GM04504 (cell line): ENCODE results near the gene IWS1.
"Not testable (repeated sequence)": the region's sequence is repeated elsewhere in the genome, so short reads cannot be mapped to it uniquely, and the experiment has no call there.

ENCODE experiments used
- DNase-seq: peaks from one replicate; pipeline ENCODE4 v3.0.0-alpha.2; 2012; ENCODE audit warnings: low read depth

The IWS1 gene

DNA sequence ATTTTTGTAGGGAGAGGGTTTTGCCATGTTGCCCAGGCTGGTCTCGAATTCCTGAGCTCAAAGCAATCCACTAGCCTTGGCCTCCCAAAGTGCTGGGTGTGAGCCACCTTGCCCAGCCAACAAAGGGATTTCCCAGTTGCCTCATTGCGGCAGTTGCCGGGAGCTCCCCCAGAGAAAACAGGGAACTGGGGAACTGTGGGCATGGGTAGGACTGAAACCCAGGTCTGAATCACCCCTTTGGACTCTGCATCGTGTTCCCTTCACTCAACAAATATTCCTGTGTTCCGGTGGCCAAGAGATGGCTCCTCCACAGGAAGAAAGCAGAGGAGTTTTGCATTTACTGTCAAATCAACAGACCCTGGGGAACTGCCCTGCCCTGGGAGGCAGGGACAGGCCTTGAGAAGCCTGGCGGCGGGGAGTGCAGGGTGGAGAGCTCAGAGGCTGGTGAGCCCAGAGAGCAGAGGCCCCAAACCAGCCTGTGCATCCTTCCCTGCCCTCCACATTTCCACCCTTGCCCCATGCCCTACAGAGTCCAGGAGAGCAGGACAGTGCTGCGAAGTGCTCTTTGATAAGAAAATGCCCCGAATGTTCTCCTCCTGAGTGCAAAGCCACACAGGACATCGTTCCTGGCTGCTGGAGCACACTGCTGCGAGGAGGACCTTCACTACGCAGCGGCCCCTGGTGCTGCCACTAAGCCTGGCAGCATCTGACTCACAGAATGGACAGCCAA lies 34.1 kb upstream of the IWS1 start:
- DNase-seq = no peak

DNA sequence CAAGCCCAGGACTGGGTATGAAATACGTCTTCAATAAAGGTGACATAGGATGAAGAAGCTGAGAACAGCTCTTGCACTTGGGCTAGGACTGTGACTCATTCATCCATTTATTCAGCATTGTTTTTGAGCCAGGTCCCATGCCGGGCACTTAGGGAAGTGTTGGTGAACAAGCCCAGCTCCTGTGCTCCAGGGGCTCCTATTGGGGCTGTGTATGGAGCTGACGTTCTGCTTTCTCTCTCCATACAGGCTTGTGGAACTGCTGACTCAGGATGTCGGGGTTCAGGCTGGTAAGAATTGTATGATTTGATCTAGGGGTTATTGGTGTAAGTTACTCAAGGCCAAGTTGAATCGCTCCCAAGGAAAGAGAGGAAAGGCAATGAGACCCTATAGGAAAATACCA lies 33.2 kb upstream of the IWS1 start:
- DNase-seq = no peak

DNA sequence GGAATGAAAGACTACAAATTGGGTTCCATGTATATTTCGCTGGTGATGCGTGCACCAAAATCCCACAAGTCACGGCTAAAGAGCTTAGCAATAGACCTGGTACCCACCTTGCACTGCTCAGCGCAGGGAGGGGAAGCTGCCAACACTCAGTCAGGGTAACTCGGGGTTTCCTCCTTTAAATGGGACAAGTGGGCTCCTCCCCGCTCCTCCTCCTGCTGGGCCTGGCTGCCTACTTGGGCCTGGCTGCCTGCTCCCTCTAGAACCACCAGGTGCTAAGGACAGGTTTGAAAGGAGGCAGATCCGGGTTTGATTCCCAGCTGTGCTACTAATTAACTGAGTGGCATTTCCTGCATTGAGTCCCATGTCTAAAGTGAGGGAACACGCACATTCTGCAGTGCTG lies 32.6 kb upstream of the IWS1 start:
- DNase-seq = no peak

DNA sequence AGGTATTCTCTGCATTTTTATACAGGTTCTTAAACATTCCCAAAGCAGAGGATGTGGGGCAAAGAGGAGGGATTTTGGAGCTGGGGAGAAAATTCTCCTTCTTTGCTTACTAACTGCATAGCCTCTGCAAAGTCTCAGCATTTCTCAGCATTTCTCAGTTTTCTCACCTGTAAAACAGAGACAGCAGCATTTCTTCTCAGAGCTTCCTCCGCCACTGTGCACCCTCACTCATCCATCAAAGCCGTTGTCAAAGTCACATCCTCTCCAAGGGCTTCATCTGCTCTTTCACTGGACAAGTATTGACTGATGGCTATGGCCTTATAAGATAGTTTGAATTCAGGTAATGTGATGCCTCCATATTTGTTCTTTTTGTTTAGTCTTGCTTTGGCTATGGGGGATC lies 26.6 kb upstream of the IWS1 start:
- DNase-seq = no peak

DNA sequence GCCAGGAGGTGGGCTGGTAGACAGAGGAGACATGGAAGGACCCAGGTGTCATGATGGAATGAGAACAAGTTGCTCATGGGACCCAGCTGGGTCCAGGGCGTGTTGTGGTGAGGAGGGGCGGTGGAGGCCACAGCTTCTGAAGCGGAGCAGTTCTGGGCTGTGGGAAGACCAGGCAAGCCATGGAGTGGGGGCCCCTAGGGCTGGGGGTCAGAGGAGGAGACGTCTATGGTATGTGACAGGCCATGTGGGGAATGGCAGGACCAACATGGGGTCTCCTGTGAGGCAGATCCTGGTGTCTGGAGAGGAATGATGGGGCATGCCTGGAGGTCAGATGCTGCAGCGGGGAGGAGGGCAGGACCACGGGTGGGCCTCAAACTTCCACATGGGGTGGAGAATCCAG lies 26.0 kb upstream of the IWS1 start:
- DNase-seq = no peak

DNA sequence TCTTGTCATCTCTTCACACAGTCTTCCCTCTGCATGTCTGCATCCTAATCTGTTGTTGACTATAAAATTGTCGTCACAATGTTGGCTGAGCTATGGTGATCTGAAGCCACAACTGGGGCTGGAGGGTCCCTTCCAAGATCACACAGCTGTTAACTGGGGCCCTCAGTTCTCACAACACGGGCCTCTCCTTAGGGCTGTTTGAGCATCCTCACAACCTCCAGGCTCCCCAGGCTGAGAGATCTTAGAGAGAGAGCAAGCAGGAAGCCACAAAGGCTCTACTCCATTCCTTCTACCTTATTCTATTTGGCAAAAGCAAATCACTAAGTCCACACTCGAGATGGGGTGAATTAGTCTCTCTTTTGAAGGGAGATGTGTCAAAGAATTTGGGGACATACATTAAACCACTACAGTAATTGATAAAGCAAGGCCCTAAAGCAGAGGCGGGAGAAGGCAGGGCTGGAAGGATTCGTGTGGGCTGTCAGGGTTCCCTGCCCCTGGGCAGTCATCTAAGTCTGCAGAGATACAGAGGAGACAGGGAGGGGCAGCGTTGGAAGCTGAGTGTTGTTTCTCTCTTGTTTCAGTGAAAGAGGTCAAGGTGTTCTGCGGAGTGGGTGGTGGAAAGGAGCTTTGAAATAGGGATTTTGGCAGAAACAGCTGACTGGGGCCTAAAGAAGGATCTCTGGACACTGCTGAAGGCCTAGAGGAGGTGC lies 25.1 kb upstream of the IWS1 start:
- DNase-seq = no peak

DNA sequence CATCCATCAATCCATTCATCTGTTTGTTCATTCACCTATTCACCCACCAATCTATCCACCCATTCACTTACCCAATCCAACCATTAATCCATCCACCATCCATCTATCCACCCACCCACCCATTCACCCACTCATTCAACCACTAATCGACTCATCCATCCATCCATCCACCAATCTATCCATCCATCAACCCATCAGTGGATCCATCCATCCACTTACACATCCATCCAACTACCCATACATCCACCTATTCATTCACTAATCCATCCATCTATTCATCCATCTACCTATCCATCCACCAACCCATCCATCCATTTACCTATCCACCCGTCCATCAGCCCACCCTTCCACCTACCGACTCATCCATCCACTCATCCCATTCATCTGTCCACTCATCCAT lies 20.5 kb upstream of the IWS1 start:
- DNase-seq = no peak

DNA sequence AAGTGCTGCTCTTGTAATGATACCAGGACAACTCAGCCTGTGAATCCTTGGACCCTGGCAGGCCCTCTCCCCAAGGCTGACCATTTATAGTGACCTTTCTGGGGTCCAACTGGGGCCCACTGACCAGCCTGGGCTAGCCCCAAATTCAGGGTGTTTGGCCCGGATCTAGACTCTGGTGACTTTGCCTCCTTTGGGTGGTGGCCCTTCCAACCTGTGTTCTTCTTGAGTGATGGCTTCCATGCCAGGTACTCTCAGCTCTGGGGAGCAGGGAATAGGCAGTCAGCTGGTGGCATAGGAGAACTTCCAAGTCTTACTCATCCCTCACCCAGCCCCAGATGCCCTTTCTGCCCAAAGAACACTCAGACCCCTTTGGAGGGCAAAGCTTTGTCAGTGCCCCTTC lies 19.5 kb upstream of the IWS1 start:
- no peak for DNase-seq

DNA sequence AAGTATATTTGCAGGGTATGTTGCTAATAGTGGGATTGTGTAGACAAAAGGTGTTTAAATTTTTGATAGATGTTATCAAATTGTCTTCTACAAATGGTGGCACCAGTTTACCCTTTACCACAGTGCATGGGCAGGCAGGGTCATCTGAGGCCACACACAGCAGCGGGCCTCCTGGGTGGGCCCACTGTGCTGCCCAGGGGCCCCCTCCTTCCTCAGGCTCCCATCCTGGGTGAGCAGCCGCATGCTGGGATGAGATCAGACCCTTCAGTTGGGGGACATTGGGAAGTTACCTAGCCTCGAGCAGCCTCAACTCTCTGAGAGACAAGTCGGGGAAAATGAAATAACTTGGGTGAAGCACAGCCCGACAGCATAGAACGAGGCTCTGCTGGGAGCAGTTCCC lies 18.9 kb upstream of the IWS1 start:
- no peak for DNase-seq

DNA sequence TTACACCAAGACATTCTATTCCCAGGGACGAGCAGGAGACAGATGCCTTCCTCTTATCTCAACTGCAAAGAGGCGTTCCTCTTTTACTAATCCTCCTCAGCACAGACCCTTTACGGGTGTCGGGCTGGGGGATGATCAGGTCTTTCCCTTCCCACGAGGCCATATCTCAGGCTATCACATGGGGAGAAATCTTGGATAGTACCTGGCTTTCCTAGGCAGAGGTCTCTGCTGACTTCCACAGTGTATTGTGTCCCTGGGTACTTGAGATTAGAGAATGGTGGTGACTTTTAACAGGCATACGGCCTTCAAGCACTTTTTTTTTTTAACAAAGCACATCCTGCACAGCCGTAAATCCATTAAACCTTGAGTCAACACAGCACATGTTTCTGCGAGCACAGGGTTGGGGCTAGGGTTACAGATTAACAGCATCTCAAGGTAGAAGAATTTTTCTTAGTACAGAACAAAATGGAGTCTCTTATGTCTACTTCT lies 16.8 kb upstream of the IWS1 start:
- DNase-seq = not testable (repeated sequence)

DNA sequence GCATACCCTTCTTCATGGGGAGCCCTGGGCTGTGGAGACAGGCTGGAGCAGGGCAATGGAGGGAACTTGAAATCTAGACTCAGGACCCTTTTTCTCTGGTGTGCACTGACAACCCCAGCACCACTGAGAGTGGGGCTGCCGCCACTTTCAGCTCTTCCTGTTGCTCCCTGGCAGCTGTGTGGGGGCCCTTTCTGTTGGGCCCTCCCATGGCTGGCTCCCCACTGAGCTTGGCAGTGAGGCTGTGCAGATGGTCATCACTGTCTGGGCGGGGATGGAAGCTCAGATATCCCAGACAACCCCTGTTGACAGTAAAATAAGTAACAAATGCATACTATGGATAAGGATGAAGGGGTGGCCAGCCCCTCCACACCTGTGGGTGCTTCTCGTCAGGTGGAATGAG lies 15.9 kb upstream of the IWS1 start:
- DNase-seq = no peak

DNA sequence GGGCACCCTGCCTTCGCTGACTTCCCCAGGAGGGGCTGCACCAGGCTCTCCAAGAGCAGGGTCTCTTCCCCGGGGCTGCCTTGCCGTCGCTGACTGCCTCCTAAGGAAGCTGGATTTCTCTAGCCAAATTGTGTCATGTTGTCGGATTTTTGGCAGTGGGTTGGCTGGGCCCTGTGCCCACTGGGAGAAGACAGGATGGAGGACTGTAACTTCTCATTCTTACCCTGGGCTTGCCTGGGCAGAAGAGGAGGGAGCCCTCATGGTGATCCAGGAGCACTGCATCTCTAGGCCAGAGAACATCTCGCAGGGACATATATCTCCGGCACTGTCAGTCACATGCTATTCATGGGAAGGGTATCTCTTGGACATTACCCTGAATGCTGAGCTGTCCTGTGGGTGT lies 15.5 kb upstream of the IWS1 start:
- DNase-seq = no peak

DNA sequence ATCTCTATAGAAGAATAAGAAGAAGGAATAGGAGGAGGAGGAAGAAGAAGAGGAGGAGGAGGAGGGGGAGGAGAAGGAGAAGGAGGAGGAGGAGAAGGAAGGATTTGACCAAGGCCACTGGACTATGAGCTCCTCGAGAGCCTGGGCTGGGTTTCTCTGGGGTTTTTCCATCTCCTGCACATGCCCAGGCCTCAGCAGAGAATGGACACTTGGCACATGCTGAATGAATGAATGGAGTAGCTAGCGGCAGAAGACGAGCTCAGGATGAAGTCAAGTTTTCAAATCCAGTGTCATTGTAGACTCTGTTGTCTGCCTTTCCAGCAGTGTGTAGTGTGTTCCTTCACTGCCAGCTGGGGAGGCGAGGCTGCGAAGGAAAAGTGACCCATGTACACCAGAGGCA lies 11.4 kb upstream of the IWS1 start:
- DNase-seq = no peak

DNA sequence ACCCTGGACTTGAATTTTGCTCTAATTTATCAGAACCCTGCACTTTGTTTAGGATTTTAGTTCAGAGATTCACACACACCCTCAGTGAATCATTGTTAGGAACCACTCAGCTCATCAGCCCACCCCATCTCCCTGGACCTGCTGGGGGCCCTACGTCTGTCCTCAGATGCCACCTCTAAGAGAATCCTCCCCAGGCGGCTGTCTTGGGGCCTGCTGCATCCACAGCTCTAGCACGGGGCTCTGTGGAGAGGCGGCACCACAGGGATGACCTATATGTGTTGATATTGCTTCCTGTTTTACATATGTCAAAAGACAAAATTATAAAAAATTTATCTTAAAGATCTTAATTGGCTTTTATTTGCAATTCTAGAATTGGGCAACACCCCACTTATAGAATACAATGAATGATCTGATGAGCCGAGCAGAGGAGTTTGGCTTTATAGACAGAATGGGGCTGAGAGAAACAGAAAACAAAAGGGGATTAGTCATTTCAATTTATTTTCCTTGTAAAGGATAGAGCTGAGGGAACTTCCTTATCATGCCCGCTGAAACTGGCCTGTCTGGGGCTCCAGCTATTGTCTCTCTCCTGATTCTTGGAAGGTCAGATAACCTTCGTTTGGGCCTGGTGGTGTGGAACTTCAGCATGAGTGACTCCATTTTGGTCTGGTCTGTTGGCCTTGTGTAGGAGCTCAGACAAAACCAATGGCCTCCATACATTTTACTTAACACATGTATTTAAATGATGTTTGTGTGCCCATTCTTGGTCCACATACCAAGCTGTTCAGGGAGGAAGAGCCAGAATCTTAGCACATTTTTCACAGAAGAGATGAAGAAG lies 10.6 kb upstream of the IWS1 start:
- DNase-seq = no peak

DNA sequence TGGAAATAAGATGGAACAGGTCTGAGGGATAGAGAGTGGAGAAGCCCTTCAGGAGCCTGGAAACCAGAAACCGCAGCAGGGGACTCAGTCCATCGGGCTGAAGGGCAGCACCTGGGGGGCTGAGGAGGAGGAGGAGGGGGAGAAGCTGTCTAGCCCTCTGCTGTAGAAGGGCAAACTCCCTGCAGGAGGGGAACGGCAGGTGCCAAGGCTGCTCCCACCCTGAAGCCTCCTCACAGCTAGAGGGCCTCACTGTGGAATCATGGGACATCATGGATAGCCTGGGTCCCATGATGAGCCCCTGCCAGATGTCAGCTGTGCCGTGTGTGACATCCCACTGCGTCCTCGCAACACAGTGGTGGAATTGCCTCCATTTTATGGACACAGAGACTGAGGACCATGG lies 9.6 kb upstream of the IWS1 start:
- DNase-seq = no peak

DNA sequence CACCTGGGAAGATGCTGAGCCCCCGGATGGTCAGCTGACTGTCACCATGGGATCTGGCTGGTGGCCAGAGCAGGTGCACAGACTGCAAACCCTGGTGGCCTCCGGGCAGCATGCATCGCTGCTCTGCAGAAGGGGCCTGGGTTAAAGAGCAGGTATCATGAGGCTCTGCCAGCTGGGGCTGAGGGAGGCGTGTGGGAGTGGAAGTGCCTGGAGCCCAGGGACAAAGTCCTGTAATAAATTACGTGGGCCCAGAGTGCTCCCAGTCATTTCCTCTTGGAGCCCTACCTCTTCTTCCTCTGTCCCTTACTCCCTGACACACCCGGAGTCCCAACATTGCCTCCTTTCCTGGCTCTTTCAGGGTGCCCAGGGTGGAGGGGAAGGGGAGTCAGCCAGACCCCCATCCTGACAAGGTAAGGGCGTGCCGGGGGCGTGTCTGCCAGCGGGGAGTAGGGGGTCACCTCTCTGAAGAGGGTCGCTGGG lies 9.2 kb upstream of the IWS1 start, which contains the start of gene MYO7B:
Gene MYO7B, plus strand, starts transcription at position 262 of the 480 bp plus-strand sequence. CDS start 24,040 bp downstream, outside the sequence.
- DNase-seq = no peak

DNA sequence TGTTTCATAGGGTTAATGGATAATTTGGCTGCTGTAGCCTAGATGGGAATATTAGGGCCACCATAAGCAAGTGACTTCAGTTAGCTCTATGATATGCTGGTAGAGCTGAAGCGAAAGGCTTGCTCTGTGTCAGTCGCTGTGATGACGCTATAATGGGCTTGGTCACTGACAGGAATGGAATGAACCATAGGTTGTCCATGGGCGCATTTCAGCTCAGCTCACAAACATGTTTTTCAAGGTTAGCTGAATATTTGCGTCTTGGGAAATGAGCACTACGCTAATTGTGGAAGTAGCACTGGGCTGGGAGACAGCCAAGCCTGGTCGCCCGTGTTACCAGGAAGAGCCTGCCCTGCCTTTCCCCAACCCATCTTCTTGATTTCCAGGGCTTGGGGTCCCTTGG lies 6.0 kb upstream of the IWS1 start:
- no peak for DNase-seq

DNA sequence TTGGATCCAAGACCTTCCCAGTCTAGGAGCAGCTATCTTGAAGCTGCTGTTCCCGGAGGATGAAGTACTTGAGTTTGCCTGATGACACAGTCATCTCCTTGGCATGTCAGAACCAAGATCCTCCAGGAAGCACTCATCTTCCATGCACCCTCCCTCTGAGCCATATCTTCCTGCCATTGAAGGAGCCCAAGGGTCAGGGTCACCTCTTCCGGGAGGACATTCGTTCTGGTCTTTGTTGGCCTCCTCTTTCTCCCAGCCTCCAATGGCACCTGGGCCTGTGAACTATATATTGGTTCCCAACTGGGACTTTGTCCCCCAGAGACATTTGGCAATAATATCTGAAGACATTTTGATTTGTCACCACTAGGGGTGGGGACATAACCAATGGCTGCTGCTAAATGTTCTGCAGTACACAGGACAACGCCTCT lies 4.9 kb upstream of the IWS1 start:
- DNase-seq = no peak

DNA sequence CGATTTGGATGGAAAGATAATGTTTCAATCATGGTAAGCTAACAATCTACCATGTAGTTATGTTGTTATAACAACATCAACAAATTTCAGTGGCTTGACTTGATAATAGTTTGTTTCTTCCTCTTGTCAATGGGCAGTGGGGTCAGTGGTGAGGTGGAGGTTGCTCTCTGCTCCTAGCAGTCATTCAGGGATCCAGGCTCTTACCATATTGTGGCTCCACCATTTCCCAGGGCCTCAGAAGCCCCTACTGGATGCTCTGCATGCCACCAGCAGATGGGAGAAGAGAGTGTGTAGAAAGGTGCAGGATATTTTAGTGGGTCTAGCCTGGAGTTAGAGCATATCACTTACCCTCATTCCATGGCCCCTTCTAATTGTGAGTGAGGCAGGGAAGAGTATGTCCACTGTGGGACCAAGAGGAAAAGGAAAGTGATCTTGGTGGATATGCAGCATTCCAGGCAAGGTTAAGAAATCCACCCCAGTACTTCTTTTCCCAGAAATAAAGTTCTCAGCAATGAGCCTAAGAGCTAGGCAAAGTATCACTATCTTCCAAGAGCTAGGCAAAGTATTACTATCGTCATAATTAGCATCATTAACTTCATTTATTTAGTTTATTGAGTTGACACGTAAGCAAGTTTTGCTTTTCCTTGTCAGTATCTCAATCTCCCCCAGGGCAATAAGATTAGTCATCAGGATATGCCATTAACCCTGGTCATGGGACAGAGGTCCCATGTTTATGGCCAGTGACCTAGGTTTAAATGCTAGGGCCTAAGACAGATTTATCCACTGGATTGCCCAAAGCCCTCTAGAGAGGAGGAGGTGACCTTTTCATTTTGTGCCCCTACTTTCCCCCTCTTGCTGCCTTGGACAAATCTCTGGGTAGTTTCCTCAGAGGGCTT lies 4.2 kb upstream of the IWS1 start:
- DNase-seq = no peak

DNA sequence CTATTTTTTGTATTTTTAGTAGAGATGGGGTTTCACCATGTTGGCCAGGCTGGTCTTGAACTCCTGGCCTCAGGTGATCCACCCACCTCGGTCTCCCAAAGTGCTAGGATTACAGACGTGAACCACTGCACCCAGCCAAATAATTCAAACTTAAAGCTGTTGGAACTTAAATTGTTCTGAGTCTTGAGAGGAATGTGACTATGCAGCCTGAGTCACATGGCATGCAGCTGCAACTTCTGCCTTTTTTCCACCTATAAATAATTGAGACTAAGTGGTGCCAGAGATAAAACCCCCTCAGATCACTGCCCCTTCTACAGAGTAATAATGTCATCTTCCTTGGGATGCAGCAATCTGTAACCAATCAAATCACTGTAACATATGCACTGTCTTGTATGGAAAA lies 3.1 kb upstream of the IWS1 start:
- DNase-seq = not testable (repeated sequence)

DNA sequence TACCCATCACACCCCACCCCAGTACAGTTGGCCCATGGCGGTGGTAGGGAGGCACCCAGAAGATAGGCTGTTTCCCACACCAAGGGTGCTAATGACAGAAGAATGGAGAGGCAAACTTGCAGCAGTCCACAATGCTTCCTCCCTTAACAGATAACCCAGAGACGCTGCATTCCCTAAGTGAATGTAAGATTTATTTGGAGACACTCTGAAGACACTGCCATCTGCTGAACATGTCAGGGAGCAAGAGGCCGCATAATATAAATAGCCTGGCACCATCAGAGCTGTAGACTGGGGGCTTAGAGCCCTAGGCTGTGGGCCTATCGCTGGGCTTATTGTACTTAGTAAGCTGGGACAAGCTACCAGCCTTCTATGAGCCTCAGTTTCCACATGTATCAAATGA lies 2.2 kb upstream of the IWS1 start:
- no peak for DNase-seq
